Gastrocnemius medialis (tissue), 4 donors: Measurements from ENCODE around the gene PXDN. TPM values are rescaled to one million over a fixed set of nuclear protein-coding genes. Genes with fewer than 3 reads are reported as not detected.

Experiments
- ATAC-seq, 2 donors: fragments of 150-250 bp; one replicate each; pipeline ENCODE4 v1.9.1; 2016
- DNase-seq, 2 donors: peaks; one replicate each; pipeline ENCODE4 v3.0.0-alpha.2; 2019
- H3K27ac ChIP-seq, 4 donors: fragments of 200-600 bp; sonication (generic); 1 replicate in 1 of 4; 2 replicates in 3 of 4; pipeline ENCODE4 v1.5.1; 2016 to 2018; ENCODE audit warnings: mild to moderate bottlenecking in 2 of 4, moderate library complexity in 1 of 4
- H3K27me3 ChIP-seq, 3 donors: fragments of 200-600 bp; sonication (generic) in 2 of 3; 1 replicate in 1 of 3; 2 replicates in 2 of 3; pipeline versions ENCODE4 v1.5.1 to v1.6.0; 2016 to 2019; ENCODE audit warnings: mild to moderate bottlenecking in 1 of 3, moderate library complexity in 1 of 3
- H3K36me3 ChIP-seq, 2 donors: fragments of 200-600 bp; sonication (generic) in 1 of 2; one replicate each; pipeline ENCODE4 v1.5.1; 2017 to 2018
- H3K4me1 ChIP-seq, 2 donors: fragments of 200-600 bp; sonication (generic) in 1 of 2; one replicate each; pipeline ENCODE4 v1.5.1; 2016 to 2017; ENCODE audit warnings: mild to moderate bottlenecking in 2 of 2
- H3K4me3 ChIP-seq, 4 donors: fragments of 200-600 bp; sonication (generic) in 3 of 4; 1 replicate in 1 of 4; 2 replicates in 3 of 4; pipeline ENCODE4 v1.5.1; 2016 to 2019; ENCODE audit warnings: mild to moderate bottlenecking in 2 of 4
- H3K9me3 ChIP-seq, 3 donors: fragments of 200-600 bp; sonication (generic) in 2 of 3; 1 replicate in 1 of 3; 2 replicates in 2 of 3; pipeline ENCODE4 v1.5.1; 2016 to 2019
- CTCF ChIP-seq, 5 experiments: fragments of 450-650 bp in 3 of 5; fragments of 200-600 bp in 2 of 5; sonication (generic) in 2 of 5; IDR thresholded peaks in 4 of 5; conservative IDR thresholded peaks in 1 of 5; 1 replicate in 4 of 5; 2 replicates in 1 of 5; pipeline ENCODE4 v1.5.1; 2016 to 2019; ENCODE audit warnings: antibody characterized with exemption in 5 of 5, mild to moderate bottlenecking in 3 of 5, moderate library complexity in 3 of 5
- POLR2A ChIP-seq, 2 donors: fragments of 450-650 bp; IDR thresholded peaks; one replicate each; pipeline ENCODE4 v1.6.1; 2017; ENCODE audit warnings: antibody characterized with exemption in 2 of 2, mild to moderate bottlenecking in 2 of 2, moderate library complexity in 2 of 2
- in situ Hi-C, 4 donors: fragments of 200-750 bp; cut with MboI; loops; one replicate each; pipeline versions ENCODE4 v1.15.0 to v1.8.0; 2017; ENCODE audit warnings: low sequenced_read_pairs in 4 of 4
- intact Hi-C: fragments of 100-400 bp; cut with DNase I; formaldehyde crosslinking; loops from one replicate; pipeline ENCODE4 v1.15.1; 2023; ENCODE audit warnings: low total_unique reads
- total RNA-seq, 4 donors: library from RNA; depleted of rRNA; stranded (reverse); fragments of >200 nt; gene quantifications; one replicate each; pipeline versions ENCODE4 v1.1.0 to v1.2.3, GENCODE V29; 2016

The PXDN gene
- total RNA-seq, 4 donors from 2014 or later = 7.8 to 13.4 (median 10.3) TPM

- ATAC-seq (no peak), DNase-seq (no peak)
- no peak overlapping the region for H3K4me3 ChIP-seq
- peak overlapping the region in 1 of 4 donors; percentile 60 for H3K27ac ChIP-seq
- H3K27me3 ChIP-seq = no peaks in the 10 kb centered on the region
- no peaks in the 10 kb centered on the region for H3K36me3 ChIP-seq
- in situ Hi-C loops = no loop called here
- TF ChIP-seq CTCF (IDR thresholded peaks at IDR 0.05 in 4 of 5, conservative IDR thresholded peaks at IDR 0.05 in 1 of 5) (no peak), POLR2A (IDR thresholded peaks at IDR 0.05) (no peak)
- H3K9me3 ChIP-seq = no peaks in the 10 kb centered on the region
- intact Hi-C loops = loop anchor here (1.0 kb wide), 1 partner anchor 26 kb away; no protein-coding TSS in a partner anchor
- H3K4me1 ChIP-seq = peaks cover 7% of the 10 kb centered on the region in 2 donors
Measured at GRCh38 chr2:1791006-1791605, 46.8 kb upstream of the PXDN start.

GRCh38 chr2:1790473-1790872 is 46.2 kb upstream of the PXDN start:
- ATAC-seq (no peak), DNase-seq (no peak)
- in situ Hi-C loops (no loop called here), intact Hi-C loops (no loop called here)
- Histone ChIP-seq H3K27ac (no peak overlapping the region), H3K9me3 (no peaks in the 10 kb centered on the region), H3K4me3 (no peak overlapping the region), H3K27me3 (no peaks in the 10 kb centered on the region), H3K4me1 (peaks cover 7% of the 10 kb centered on the region in 2 donors), H3K36me3 (no peaks in the 10 kb centered on the region)
- no peak for TF ChIP-seq POLR2A (IDR thresholded peaks at IDR 0.05)
- no peak for TF ChIP-seq CTCF (IDR thresholded peaks at IDR 0.05 in 4 of 5, conservative IDR thresholded peaks at IDR 0.05 in 1 of 5)

- Histone ChIP-seq H3K27ac (no peak overlapping the region), H3K36me3 (no peaks in the 10 kb centered on the region), H3K27me3 (no peaks in the 10 kb centered on the region), H3K4me3 (no peak overlapping the region), H3K4me1 (peaks cover 7% of the 10 kb centered on the region in 2 donors), H3K9me3 (no peaks in the 10 kb centered on the region)
- DNase-seq (no peak), ATAC-seq (no peak)
- intact Hi-C loops = no loop called here
- in situ Hi-C loops = no loop called here
- TF ChIP-seq CTCF (IDR thresholded peaks at IDR 0.05 in 4 of 5, conservative IDR thresholded peaks at IDR 0.05 in 1 of 5) = no peak
- TF ChIP-seq POLR2A (IDR thresholded peaks at IDR 0.05) = no peak
Measured at GRCh38 chr2:1789610-1790009, 45.3 kb upstream of the PXDN start.

- Histone ChIP-seq H3K4me3 (no peak overlapping the region), H3K27ac (no peak overlapping the region), H3K4me1 (peaks cover 7% of the 10 kb centered on the region in 2 donors), H3K36me3 (no peaks in the 10 kb centered on the region), H3K27me3 (no peaks in the 10 kb centered on the region), H3K9me3 (no peaks in the 10 kb centered on the region)
- intact Hi-C loops = no loop called here
- DNase-seq (no peak), ATAC-seq (no peak)
- no peak for TF ChIP-seq CTCF (IDR thresholded peaks at IDR 0.05 in 4 of 5, conservative IDR thresholded peaks at IDR 0.05 in 1 of 5)
- in situ Hi-C loops = no loop called here
Measured at GRCh38 chr2:1788478-1788959, 44.2 kb upstream of the PXDN start.
